Loucy (cell line): Measurements from ENCODE around the gene ENTPD3.

Experiments
- H2AFZ ChIP-seq: fragments of 200-600 bp; sonication (generic); 2 replicates; pipeline ENCODE4 v1.6.0; 2016; ENCODE audit warnings: antibody characterized with exemption, mild to moderate bottlenecking, low read length, moderate library complexity
- H3F3A ChIP-seq: fragments of 200-600 bp; 2 replicates; pipeline ENCODE4 v1.6.0; 2016; ENCODE audit warnings: antibody characterized with exemption, low read depth, mild to moderate bottlenecking
- H3K27me3 ChIP-seq: fragments of 200-600 bp; sonication (generic); 2 replicates; pipeline ENCODE4 v1.6.1; 2014; ENCODE audit warnings: low read length, mild to moderate bottlenecking; ENCODE audit not compliant: insufficient read depth, poor library complexity, severe bottlenecking
- H3K36me3 ChIP-seq: fragments of 200-600 bp; sonication (generic); 2 replicates; pipeline ENCODE4 v1.6.1; 2016; ENCODE audit warnings: low read length; ENCODE audit not compliant: insufficient read depth
- H3K4me1 ChIP-seq: fragments of 200-600 bp; sonication (generic); 2 replicates; pipeline ENCODE4 v1.5.1; 2014; ENCODE audit warnings: low read length, mild to moderate bottlenecking; ENCODE audit not compliant: insufficient read depth, poor library complexity, severe bottlenecking
- H3K4me2 ChIP-seq: fragments of 200-600 bp; sonication (generic); 2 replicates; pipeline ENCODE4 v1.6.0; 2014; ENCODE audit warnings: antibody characterized with exemption, low read length, low read depth, mild to moderate bottlenecking; ENCODE audit not compliant: poor library complexity, severe bottlenecking
- H3K4me3 ChIP-seq: fragments of 200-600 bp; sonication (generic); 2 replicates; pipeline ENCODE4 v1.5.1; 2014; ENCODE audit warnings: low read length, mild to moderate bottlenecking, mixed read lengths; ENCODE audit not compliant: poor library complexity, severe bottlenecking
- H3K79me2 ChIP-seq: fragments of 200-600 bp; sonication (generic); 2 replicates; pipeline ENCODE4 v1.6.1; 2014; ENCODE audit warnings: low read length; ENCODE audit not compliant: insufficient read depth
- H3K9ac ChIP-seq: fragments of 200-600 bp; sonication (generic); 2 replicates; pipeline ENCODE4 v1.6.0; 2014; ENCODE audit warnings: mild to moderate bottlenecking, low read depth, low read length, moderate library complexity; ENCODE audit not compliant: poor library complexity, severe bottlenecking
- H3K9me2 ChIP-seq: fragments of 200-600 bp; sonication (generic); replicated peaks from 2 replicates; pipeline ENCODE4 v1.6.1; 2016; ENCODE audit warnings: low read depth, low read length, mixed read lengths
- H3K9me3 ChIP-seq: fragments of 200-600 bp; sonication (generic); 2 replicates; pipeline ENCODE4 v1.6.1; 2014; ENCODE audit warnings: mild to moderate bottlenecking, antibody characterized with exemption, low read length, low read depth; ENCODE audit not compliant: insufficient read depth
- H4K20me1 ChIP-seq: fragments of 200-600 bp; sonication (generic); 2 replicates; pipeline ENCODE4 v1.6.0; 2014; ENCODE audit warnings: antibody characterized with exemption, low read length, mild to moderate bottlenecking; ENCODE audit not compliant: insufficient read depth, poor library complexity, severe bottlenecking
- EZH2phosphoT487 ChIP-seq: fragments of 200-600 bp; IDR thresholded peaks from 2 replicates; pipeline ENCODE4 v1.6.1; 2018; ENCODE audit warnings: antibody characterized with exemption, mild to moderate bottlenecking, moderate library complexity, borderline replicate concordance
- TF ChIP-seq, protein P1 (sequence below): fragments of 200-600 bp; sonication (generic); conservative IDR thresholded peaks from 2 replicates; pipeline ENCODE4 v1.5.1; 2014; ENCODE audit warnings: mild to moderate bottlenecking, antibody characterized with exemption, low read length

Gene ENTPD3

DNA sequence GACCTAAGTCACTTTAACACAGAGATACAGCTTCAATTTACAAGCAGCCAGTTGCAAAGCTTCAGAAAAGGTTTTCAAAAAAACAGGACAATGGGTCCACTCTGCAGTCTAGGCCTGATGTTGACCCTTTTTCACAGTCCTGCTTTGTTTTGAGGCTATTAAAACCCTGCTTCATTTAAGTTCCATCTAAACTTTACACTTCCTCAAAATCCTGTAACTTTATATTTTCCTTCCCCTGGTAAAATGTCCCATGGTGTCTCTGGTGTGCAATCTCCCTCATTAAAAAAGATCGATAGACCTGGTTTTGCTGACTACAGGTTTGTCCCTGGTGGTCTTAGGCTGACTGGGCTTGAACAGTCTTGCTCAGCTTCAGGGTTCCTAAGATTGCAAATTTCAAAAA, 65.1 kb downstream of the ENTPD3 start:
- TF ChIP-seq, protein P1, sequence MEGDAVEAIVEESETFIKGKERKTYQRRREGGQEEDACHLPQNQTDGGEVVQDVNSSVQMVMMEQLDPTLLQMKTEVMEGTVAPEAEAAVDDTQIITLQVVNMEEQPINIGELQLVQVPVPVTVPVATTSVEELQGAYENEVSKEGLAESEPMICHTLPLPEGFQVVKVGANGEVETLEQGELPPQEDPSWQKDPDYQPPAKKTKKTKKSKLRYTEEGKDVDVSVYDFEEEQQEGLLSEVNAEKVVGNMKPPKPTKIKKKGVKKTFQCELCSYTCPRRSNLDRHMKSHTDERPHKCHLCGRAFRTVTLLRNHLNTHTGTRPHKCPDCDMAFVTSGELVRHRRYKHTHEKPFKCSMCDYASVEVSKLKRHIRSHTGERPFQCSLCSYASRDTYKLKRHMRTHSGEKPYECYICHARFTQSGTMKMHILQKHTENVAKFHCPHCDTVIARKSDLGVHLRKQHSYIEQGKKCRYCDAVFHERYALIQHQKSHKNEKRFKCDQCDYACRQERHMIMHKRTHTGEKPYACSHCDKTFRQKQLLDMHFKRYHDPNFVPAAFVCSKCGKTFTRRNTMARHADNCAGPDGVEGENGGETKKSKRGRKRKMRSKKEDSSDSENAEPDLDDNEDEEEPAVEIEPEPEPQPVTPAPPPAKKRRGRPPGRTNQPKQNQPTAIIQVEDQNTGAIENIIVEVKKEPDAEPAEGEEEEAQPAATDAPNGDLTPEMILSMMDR: no peak
- TF ChIP-seq EZH2phosphoT487: no peak
- Histone ChIP-seq H3K9ac (peak overlapping the region; percentile 84), H2AFZ (peak overlapping the region; percentile 91; the same call in 1 of the 2 replicates), H3K9me3 (no peaks in the 10 kb centered on the region), H3K4me1 (peaks cover 21% of the 10 kb centered on the region), H3K27me3 (no peaks in the 10 kb centered on the region), H3K36me3 (no peaks in the 10 kb centered on the region), H3K79me2 (no peaks in the 10 kb centered on the region), H3K9me2 (no peaks in the 10 kb centered on the region), H3F3A (no peaks in the 10 kb centered on the region), H4K20me1 (no peaks in the 10 kb centered on the region), H3K4me3 (peak overlapping the region; percentile 76), H3K4me2 (peak overlapping the region; percentile 88)

DNA sequence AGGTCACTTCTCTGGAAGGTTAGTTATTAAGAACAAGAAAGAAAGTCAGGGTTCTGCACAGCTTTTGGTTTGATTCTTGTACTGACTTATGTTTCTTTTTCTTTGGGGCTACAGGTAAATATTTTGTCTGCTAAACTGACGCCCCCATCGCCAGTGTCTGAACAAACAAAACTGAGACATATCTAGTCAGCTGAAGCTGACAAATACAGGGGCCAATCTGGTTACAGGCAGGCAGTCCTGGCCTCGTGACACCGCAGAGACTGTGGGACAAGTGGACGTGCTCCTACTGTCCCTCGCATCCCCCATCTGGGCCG, 65.5 kb downstream of the ENTPD3 start:
- Histone ChIP-seq H4K20me1 (peaks cover 2% of the 10 kb centered on the region), H3K4me3 (peak overlapping the region; percentile 76), H3K79me2 (peaks cover 4% of the 10 kb centered on the region), H3K4me1 (peaks cover 21% of the 10 kb centered on the region), H3K36me3 (no peaks in the 10 kb centered on the region), H3K9me3 (no peaks in the 10 kb centered on the region), H3K27me3 (no peaks in the 10 kb centered on the region), H3K9ac (peak overlapping the region; percentile 84), H2AFZ (peak overlapping the region; percentile 91), H3K9me2 (no peaks in the 10 kb centered on the region), H3K4me2 (peak overlapping the region; percentile 88), H3F3A (no peaks in the 10 kb centered on the region)
- no peak for TF ChIP-seq EZH2phosphoT487
- TF ChIP-seq, protein P1: no peak

DNA sequence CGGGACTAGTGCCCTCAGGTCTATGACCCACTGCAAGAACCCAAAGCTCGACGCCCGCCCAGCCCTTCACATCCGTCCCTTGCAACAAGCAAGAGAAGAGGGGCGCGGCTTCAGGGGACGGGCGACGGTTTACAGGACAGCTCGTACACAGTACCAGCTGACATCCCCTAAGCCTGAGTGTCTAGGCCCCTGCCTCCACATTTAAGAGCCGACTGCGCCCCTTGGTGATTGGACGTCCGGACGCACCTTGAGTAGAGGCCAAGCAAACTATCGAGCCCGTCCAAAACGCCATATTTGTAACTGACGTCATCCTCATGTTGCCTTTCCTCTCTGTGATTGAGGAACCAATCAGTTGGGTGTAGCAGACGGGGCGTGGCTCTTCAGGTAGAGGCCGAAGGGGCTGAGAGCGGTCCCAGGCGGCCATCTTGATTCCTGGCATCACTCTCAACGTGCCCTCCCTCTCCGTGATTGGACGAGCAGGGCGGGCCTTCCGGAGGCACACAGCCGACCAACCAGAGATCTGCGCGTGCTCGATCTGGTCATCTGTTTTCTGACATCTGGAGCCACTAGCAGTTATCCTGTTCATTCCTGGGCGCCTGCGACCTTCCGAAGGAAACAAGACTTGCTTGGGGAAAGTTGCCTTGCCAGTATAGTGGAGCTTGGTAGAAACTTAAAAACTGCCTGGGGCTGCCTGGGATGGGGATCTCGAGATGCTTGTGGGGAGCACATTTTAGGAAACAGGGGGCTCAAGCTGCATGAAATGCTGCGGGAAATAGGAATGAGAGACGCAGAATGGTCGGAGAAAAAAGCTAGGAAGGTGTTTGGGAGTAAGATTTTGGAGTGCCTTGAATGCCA, 66.1 kb downstream of the ENTPD3 start:
- H3K79me2 ChIP-seq: peaks cover 10% of the 10 kb centered on the region
- peak overlapping the region; percentile 76 for H3K4me3 ChIP-seq
- peak overlapping the region; percentile 84 for H3K9ac ChIP-seq
- H3F3A ChIP-seq: no peaks in the 10 kb centered on the region
- H3K36me3 ChIP-seq: no peaks in the 10 kb centered on the region
- H3K27me3 ChIP-seq: no peaks in the 10 kb centered on the region
- no peak for TF ChIP-seq EZH2phosphoT487
- TF ChIP-seq, protein P1: no peak
- H3K9me2 ChIP-seq: no peaks in the 10 kb centered on the region
- H3K4me2 ChIP-seq: peak overlapping the region; percentile 88
- peaks cover 22% of the 10 kb centered on the region for H3K4me1 ChIP-seq
- H4K20me1 ChIP-seq: peaks cover 8% of the 10 kb centered on the region
- no peaks in the 10 kb centered on the region for H3K9me3 ChIP-seq
- peak overlapping the region; percentile 91 for H2AFZ ChIP-seq
